ACHN (cell line): Measurements from ENCODE around the gene C5.
"Not testable (repeated sequence)": the region's sequence is repeated elsewhere in the genome, so short reads cannot be mapped to it uniquely, and the experiment has no call there.

Experiments
- DNase-seq: peaks from one replicate; pipeline ENCODE4 v3.0.0-alpha.2; 2015
- in situ Hi-C: cut with HindIII; loops from 2 replicates; pipeline ENCODE4 v1.10.0; 2017; ENCODE audit warnings: low sequenced_read_pairs, low pct_ligation_motif_present, low pct_unique_long_range_greater_than_20kb

The C5 gene

DNA sequence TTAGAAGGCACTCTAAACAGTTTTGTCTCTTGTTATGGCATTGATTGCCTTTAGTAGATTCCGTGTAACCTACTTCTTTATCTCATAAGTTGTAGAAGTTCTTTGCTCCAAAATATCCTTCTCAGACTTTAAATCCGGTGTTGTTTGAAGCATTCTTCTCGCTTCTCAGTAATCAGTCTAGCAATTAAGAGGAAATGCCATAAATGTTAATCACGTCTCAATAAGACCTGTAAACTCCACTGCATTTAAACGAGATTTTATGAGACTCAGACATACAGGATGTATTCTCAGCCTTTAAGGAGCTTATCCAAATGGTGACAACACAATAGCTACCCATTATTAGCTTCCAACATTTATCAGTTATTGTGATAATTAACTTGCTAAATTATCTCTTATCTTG, 7.7 kb upstream of the C5 start:
- DNase-seq = no peak
- in situ Hi-C loops = no loop called here

DNA sequence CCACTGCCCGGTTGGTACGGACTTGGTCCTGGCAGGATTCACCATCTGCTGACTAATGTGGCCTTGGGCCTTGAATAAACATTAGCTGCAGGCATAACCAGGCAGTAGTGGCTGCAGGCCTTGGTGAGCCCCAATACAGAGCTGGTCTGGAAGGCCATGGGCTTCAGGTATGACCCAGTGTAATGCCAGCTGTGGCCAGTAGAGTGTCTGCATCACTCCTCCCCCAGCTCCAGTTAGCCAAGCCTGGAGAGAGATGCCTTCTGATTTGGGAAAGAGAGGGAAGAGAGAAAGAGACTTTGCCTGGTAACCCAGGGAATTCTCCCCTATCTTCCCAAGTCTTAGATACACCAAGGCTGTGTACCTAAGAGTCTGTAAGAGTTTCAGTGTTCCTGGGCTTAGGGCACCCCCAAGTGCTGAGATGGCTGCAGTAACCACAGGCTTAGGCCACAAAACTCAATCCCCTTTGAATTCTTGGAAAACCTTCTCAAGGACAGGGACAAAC, 5.6 kb upstream of the C5 start:
- peak; percentile 15 for DNase-seq
- in situ Hi-C loops = no loop called here

DNA sequence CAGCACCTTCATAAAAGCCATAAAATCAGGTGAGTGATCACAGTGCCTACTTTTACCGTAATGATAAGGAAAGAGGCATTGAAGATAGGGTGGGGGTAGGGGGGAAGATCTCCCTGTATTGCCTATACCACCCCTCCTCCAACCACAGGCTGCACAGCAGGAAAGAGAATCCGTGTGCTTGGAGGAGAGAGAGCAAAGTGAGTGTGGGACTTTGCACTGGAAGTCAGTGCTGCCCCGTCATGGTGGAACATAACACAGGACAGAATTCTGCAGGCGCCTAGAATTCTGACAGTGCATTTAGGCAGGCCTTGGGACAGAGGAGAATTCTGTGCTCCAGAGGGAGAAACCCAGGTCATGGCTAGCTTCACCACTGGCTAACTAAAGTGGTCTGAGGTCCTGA, 3.5 kb upstream of the C5 start:
- in situ Hi-C loops = no loop called here
- DNase-seq = no peak

GRCh38 chr9:121048618-121049017, 1.5 kb downstream of the C5 start:
- DNase-seq = no peak
- in situ Hi-C loops = no loop called here

DNA sequence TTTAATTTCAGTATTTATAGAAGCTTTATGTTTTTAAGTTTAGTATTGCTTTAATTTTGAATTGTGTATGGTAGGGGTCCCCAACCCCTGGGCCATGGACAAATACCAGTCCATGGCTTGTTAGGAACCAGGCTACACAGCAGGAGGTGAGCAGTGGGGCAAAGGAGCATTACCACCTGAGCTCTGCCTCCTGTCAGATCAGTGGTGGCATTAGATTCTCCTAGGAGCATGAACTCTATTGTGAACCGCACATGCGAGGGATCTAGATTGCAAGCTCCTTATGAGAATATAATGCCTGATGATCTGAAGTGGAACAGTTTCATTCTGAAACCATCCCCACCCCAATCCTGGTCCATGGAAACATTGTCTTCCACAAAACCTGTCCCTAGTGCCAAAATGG, 1.9 kb downstream of the C5 start:
- DNase-seq = no peak
- in situ Hi-C loops = no loop called here

GRCh38 chr9:121038804-121039203, 11.3 kb downstream of the C5 start:
- in situ Hi-C loops = no loop called here

GRCh38 chr9:121038362-121038761, 11.7 kb downstream of the C5 start:
- in situ Hi-C loops = no loop called here
- DNase-seq = no peak

More at GRCh38 chr9:121038804-121039203, 11.3 kb downstream of the C5 start:
- no peak for DNase-seq

DNA sequence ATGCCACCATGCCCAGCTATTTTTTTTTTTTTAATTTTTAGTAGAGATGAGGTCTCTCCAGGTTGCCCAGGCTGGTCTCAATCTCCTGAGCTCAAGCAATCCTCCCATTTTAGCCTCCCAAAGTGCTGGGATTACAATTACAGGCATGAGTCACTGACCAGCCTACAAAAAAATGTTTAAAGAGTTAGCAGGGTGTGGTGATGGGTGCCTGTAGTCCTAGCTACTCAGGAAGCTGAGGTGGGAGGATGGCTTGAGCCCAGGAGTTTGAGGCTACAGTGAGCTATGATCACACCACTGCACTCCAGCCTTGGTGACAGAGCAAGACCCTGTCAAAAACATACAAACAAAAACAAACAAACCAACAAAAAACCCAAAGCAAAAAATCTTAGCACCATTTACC, 14.4 kb downstream of the C5 start:
- in situ Hi-C loops = not testable (repeated sequence)

DNA sequence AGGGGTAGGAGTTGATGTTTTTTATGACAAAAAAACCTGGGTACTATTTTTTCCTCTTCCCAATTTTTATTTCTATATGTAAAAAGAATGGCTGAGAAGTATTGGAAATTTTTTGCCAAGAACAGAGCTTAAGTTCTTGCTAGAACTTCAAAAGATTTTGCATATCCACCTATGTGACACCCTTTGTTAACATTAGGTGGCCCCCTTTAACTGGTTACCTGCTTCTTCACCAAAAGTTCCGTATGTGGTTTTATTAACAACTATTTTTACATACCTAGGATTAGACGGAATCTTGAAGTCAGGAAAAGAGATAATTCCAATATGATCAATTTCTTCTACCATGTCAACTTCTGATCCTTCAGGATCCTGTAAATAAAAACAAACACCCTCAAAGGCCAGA, 15.5 kb downstream of the C5 start:
- in situ Hi-C loops = no loop called here
- DNase-seq = no peak

More for the DNA sequence above, 14.4 kb downstream of the C5 start:
- not testable (repeated sequence) for DNase-seq

DNA sequence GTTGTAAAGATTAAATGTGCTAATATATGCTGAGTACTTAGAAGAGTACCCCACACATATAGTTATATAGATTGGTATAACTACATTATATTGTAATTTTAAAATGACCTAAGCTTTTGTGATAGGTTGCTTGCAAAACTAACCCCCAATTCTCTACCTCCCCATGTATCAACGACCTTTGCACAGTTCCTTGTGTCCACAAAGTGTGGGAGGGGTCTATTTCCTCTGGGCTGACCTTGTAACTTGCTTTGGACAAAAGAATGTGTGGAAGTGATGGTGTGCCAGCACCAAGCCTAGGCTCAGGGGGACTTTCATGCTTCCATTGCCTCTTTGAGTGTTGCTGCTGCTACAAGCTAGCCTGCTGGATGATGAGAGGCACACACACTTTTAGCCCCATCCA, 20.6 kb downstream of the C5 start:
- no peak for DNase-seq
- in situ Hi-C loops = no loop called here

- in situ Hi-C loops, DNase-seq: not testable (repeated sequence)
These were observed 21.8 kb downstream of the C5 start for GRCh38 chr9:121028285-121028684.

- in situ Hi-C loops = no loop called here
- DNase-seq = no peak
These were observed 23.3 kb downstream of the C5 start for GRCh38 chr9:121026768-121027167.

- DNase-seq = no peak
- in situ Hi-C loops = no loop called here
These were observed 23.8 kb downstream of the C5 start for GRCh38 chr9:121026260-121026691.

DNA sequence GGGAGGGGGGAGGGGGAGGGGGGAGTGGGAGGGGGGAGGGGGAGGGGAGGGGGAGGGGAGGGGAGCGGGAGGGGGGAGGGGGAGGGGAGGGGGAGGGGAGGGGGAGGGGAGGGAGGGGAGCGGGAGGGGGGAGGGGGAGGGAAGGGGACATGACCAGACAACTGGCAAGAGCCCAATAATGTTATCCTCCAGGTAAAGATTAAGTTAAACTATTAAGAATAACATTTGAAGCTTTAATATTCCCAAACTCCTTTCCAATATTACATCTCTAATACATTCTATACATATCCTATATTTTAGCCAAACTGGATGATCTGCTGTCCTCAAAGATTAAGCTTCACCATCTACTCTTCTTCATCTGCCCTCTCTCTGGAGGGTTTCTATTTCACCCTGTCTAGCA, 25.8 kb downstream of the C5 start:
- no peak for DNase-seq
- in situ Hi-C loops = no loop called here

DNA sequence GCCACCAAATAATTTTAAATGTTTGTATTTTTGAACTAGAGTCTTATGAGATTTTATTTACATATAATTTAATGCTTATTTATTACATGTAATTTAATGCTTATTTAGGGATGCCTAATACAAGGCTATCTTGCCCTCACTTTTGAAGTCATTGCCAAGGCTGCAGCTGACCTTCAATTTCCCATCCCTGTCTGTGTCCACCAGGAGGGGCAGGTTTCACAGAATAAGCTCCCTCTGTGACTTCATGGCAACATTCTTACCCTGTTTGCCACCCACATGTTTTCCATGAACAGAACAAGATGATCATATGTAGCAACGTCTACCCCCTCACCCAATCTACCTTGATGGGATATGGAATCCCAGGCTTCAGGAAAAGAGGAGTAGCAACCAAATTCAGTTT, 27.0 kb downstream of the C5 start:
- peak; percentile 29 for DNase-seq
- in situ Hi-C loops = no loop called here

DNA sequence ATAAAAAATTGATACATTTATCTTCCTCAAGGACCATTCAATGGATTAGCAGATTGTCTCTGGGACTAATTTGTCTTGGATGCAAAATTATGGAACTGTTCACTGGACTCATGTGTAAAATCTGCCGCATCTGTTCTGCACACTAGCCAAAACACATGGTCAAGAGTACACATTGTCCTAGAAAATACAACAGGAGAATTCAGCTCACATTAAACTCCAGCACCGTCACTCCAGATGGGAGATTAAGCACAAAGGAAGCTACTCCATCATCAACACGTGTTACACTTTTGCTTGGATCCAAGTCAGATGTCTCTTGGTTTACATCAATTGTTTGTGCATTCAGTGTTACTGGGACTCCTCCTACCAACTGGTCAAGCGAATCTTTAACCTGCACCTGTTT, 28.8 kb downstream of the C5 start:
- in situ Hi-C loops = no loop called here
- DNase-seq = no peak

DNA sequence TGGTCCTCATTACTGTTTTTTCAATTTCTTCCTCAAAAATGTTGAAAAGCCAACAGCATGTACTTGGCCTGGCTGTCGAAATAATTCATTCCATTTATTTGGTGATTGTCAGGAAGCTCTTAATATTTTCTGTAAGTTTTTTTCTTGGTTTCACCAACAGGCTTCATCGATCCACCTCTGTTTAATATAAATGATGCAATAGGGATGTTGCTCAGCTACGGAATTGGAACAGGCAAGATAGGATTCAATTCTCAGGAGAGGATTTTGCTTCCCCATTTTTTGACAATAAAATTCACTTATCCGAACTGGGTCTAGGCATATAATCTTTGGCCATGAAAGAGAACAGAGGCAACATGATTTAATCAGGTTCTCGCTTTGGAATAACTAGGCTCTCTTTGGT, 30.8 kb downstream of the C5 start:
- DNase-seq = no peak
- in situ Hi-C loops = no loop called here

DNA sequence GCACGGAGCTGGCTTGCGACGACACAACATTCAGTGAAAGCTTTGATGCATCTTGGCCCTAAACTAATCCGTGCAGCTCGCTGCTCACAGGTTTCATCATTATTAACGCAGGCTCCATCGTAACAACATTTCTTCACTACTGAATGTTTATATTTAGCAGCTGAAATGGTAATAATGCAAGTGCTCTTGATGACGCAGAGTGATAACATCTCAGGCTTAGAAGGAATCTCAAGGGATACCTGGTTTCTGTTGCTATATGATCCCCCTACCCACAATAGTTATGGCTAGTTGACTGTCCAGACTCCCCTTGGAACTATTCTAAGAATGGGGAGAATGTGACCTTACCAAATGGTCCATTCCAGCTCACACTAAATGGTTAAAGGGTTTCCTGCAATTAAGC, 36.2 kb downstream of the C5 start:
- no peak for DNase-seq

GRCh38 chr9:121009650-121010049, 40.4 kb downstream of the C5 start:
- in situ Hi-C loops = no loop called here
- DNase-seq = no peak

More for the DNA sequence above, 36.2 kb downstream of the C5 start:
- in situ Hi-C loops = no loop called here

GRCh38 chr9:120999317-120999716, 50.8 kb downstream of the C5 start:
- no peak for DNase-seq
- in situ Hi-C loops = no loop called here

DNA sequence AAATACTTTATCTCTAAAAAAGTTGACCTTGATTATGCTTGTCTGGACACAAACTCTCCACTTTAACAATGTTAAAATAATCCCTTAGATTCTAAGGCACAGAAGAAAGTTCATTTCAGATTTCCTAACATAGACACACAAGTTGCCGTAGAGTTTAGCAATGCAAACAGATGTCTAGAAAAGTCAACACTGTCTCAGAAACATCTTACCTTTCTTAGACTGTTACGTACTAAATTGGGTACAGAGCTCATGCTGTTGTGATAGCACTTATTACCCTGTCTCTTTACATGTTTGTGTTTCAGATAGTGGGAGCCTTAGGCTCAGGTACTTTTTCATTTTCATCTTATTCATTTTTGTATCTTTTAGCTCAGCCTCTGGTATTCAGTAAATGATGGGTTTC, 52.0 kb downstream of the C5 start:
- no peak for DNase-seq
- in situ Hi-C loops = no loop called here
